Coronary artery (tissue), 2 donors: ENCODE data around the gene FAM228B.

Experiments used
- DNase-seq: peaks from one replicate; pipeline ENCODE4 v3.0.0-alpha.2; 2017; ENCODE audit warnings: low spot score
- H3K27ac ChIP-seq, 2 donors: fragments of 200-600 bp; sonication (generic); one replicate each; pipeline ENCODE4 v1.5.1; 2016 to 2019
- H3K4me3 ChIP-seq: fragments of 200-600 bp; sonication (generic); 2 replicates; pipeline ENCODE4 v1.5.1; 2016; ENCODE audit warnings: mild to moderate bottlenecking, moderate library complexity
- TF ChIP-seq, protein P1 (sequence below): fragments of 200-600 bp; sonication (generic); IDR thresholded peaks from one replicate; pipeline ENCODE4 v1.5.1; 2019; ENCODE audit warnings: antibody characterized with exemption

Gene FAM228B

DNA sequence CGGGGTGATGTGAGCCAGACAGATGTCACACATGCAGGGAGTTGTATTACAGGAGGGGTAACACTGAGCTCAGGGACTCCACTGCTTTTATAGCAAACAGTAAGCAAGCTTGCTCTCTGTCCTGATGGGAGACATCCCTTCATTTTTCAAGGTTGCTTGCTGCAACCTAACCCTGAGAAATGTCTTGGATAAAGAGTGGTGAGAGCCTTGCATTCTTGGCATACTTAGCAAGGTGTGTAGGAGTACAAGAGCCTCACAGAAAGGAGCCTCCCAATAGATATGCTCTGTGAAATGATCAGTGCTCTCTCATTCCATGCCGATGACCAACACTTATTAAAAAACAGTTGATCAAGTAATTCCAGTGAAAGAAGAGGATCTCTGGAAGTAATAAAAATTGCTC is 8.2 kb upstream of the FAM228B start:
- TF ChIP-seq, protein P1, sequence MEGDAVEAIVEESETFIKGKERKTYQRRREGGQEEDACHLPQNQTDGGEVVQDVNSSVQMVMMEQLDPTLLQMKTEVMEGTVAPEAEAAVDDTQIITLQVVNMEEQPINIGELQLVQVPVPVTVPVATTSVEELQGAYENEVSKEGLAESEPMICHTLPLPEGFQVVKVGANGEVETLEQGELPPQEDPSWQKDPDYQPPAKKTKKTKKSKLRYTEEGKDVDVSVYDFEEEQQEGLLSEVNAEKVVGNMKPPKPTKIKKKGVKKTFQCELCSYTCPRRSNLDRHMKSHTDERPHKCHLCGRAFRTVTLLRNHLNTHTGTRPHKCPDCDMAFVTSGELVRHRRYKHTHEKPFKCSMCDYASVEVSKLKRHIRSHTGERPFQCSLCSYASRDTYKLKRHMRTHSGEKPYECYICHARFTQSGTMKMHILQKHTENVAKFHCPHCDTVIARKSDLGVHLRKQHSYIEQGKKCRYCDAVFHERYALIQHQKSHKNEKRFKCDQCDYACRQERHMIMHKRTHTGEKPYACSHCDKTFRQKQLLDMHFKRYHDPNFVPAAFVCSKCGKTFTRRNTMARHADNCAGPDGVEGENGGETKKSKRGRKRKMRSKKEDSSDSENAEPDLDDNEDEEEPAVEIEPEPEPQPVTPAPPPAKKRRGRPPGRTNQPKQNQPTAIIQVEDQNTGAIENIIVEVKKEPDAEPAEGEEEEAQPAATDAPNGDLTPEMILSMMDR: no peak
- H3K27ac ChIP-seq: no peak overlapping the region
- H3K4me3 ChIP-seq: no peak overlapping the region
- no peak for DNase-seq

DNA sequence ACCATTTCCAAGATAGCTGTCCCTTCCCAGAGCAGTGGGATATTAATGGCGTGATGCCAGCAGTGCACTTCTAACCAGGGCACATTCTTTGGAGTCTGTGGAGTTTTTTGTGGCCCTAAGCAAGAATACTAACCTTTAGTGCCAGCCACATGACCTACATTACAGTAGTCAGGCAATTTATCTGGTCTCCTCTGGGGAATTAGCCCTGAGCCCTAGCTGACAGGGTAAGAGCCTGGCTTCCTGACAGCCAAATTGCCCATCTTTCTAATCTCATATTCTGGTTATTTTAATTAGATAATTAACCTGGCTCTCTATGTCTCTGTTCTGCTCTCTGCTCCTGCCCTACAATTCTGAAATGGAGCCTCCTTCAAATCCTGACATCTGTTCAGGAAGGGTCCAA is 5.4 kb upstream of the FAM228B start:
- no peak overlapping the region for H3K4me3 ChIP-seq
- H3K27ac ChIP-seq: no peak overlapping the region
- DNase-seq: no peak
- TF ChIP-seq, protein P1: no peak

DNA sequence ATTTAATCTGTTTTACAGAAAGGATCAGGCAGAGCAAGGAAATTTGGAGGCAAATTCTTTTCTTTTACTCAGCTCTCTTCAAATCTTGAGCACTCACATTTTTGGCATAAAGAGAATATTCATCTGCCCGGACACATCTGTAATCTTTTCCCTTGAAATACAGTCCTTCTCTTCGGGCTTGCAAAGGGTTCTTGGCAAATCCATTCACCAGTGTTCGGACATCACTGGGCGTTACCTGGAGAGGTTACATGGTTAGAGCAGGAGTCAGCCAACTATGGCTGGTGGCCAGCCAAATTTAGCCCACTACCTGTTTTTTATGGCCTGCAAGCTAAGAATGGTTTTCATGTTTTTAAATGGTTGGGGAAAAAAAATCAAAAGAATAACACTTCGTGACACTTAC is 2.2 kb upstream of the FAM228B start:
- no peak for DNase-seq
- TF ChIP-seq, protein P1: no peak
- H3K27ac ChIP-seq: no peak overlapping the region
- H3K4me3 ChIP-seq: no peak overlapping the region

DNA sequence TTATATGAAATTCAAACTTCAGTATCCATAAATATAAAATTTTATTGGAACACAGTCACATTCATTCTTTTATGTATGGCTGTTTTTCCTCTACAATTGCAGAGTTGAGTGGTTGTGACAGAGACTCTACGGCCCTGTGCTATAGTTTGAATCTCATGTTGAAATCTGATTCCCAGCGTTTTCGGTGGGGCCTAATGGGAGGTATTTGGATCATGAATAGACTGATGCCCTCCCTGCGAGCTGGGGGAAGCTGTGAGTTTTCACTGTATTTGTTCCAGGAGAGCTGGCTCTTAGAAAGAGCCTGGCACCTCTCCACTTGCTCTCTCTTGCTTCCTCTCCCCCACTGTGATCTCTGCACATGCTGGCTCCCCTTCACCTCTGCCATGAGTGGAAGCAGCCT is 1.8 kb upstream of the FAM228B start:
- no peak for DNase-seq
- Histone ChIP-seq H3K4me3 (no peak overlapping the region), H3K27ac (no peak overlapping the region)
- TF ChIP-seq, protein P1: no peak

DNA sequence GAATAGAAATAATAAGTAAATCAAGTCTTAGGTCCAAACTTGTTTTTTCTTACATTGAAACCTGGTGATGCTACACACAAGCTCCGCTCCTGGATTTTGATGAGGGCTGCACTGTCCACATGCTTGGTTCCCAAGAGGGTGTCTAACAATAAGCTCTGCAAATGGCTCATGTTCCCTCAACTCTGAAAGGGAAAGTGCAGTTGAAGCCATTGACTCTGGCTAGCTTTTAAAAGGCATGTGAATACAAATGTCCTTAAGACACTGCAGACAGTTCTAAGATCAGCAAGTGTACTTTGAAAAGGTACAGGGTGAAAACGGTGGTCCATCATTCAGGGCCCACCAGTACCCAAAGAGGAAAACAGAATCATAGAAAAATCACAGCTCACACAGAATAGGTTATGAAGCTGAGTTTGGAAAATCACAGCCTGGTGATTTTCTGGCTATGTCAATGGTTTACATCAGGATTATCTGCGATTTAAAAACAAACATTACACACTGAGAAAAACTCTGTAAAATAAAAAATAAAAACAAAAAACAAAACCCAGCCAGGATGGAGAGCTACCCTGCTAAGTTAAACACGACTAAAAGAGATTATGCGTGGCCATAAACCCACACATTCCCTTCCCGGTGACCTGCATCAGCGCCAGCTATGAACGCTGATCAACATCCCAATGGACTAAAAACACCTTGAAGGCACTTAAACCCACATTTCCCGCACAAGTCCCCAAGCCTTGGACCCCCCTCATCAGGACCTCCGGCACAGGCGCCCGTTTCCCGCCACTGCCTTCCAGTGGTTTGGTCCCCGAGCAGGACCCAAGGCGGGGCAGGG is 689 bp upstream of the FAM228B start:
- no peak for DNase-seq
- H3K27ac ChIP-seq: peak overlapping the region; percentile 88 to 98
- TF ChIP-seq, protein P1: no peak
- H3K4me3 ChIP-seq: peak overlapping the region; percentile 92

DNA sequence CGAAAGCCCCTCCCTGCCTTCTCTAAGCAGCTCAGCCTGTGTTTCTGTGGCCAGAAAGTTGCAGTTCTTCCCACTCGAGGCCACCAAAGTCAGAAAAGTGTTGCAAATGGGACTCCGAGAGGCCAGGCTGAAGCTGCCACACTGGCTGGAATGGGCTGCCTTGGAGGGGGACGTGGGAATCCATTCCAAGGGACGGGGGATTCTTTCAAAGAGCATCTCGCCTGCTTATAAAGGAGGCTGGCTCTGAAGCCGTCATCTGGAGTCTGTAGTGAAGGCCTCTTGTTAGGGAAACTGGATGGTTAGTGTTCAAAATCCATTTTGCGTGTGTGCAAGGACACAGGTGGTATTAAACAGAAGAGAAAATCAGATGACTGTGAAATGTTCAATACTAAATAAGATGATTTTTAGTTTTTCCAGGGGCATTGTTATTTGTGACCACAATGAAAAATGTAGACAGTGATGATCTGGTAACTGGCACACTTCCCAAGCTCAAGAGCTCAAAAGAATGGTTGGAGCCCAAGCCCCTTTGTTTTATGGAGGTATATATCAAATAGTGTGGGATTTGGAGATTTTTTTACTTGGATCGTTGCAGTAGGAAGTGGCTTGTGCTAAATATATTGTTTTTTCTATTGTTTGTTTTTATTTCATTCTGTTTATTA is 782 bp downstream of the FAM228B start:
- DNase-seq: peak; percentile 80
- H3K27ac ChIP-seq: peak overlapping the region; percentile 88 to 98

More for the DNA sequence above, 782 bp downstream of the FAM228B start:
- TF ChIP-seq, protein P1: no peak
- H3K4me3 ChIP-seq: peak overlapping the region; percentile 92
